NCI-H748 (cell line): ENCODE measurements around the gene COMTD1.
A peak's percentile ranks its signal among the peaks of the same experiment; 100 is the strongest.

Experiments used
- DNase-seq: peaks from one replicate; lab custom pipeline; 2025; ENCODE audit not compliant: unreplicated experiment; lab: John Stamatoyannopoulos, UW

COMTD1 gene

GRCh38 chr10:75245354-75246250 is 9.8 kb upstream of the COMTD1 start:
- no peak for DNase-seq

GRCh38 chr10:75244487-75245353 is 9.0 kb upstream of the COMTD1 start:
- DNase-seq: no peak

GRCh38 chr10:75243426-75243825 is 7.7 kb upstream of the COMTD1 start:
- DNase-seq: peak; percentile 2

GRCh38 chr10:75240329-75241076 is 4.7 kb upstream of the COMTD1 start:
- no peak for DNase-seq

GRCh38 chr10:75239096-75239790 is 3.5 kb upstream of the COMTD1 start:
- no peak for DNase-seq

- DNase-seq: no peak
These were observed 2.7 kb upstream of the COMTD1 start for GRCh38 chr10:75238182-75239095.

- no peak for DNase-seq
These were observed 545 bp upstream of the COMTD1 start for GRCh38 chr10:75236178-75236825.

- no peak for DNase-seq
These were observed 928 bp downstream of the COMTD1 start for GRCh38 chr10:75234683-75235374.

- DNase-seq: peak; percentile 88
These were observed 1.6 kb downstream of the COMTD1 start for GRCh38 chr10:75234017-75234682.

GRCh38 chr10:75233444-75234016 is 2.2 kb downstream of the COMTD1 start:
- DNase-seq: peak; percentile 16

- no peak for DNase-seq
These were observed 3.8 kb downstream of the COMTD1 start for GRCh38 chr10:75231672-75232581.

GRCh38 chr10:75230600-75231038 is 5.1 kb downstream of the COMTD1 start:
- peak; percentile 69 for DNase-seq

GRCh38 chr10:75229971-75230370 is 5.8 kb downstream of the COMTD1 start:
- no peak for DNase-seq

GRCh38 chr10:75228834-75229233 is 6.9 kb downstream of the COMTD1 start:
- no peak for DNase-seq

- DNase-seq: no peak
These were observed 7.5 kb downstream of the COMTD1 start for GRCh38 chr10:75228278-75228677.

- no peak for DNase-seq
These were observed 9.1 kb downstream of the COMTD1 start for GRCh38 chr10:75226656-75227055.
